ENCODE data around the gene CCDC138. TPM values are rescaled to one million over a fixed set of nuclear protein-coding genes. Genes with fewer than 3 reads are reported as not detected.

Gene CCDC138
- total and polyA plus RNA-seq, 2 of the 13 experiments (the other 11 are each of a cell fraction or from before 2014, with no cell fraction given): 5.6 to 32.5 TPM

DNA sequence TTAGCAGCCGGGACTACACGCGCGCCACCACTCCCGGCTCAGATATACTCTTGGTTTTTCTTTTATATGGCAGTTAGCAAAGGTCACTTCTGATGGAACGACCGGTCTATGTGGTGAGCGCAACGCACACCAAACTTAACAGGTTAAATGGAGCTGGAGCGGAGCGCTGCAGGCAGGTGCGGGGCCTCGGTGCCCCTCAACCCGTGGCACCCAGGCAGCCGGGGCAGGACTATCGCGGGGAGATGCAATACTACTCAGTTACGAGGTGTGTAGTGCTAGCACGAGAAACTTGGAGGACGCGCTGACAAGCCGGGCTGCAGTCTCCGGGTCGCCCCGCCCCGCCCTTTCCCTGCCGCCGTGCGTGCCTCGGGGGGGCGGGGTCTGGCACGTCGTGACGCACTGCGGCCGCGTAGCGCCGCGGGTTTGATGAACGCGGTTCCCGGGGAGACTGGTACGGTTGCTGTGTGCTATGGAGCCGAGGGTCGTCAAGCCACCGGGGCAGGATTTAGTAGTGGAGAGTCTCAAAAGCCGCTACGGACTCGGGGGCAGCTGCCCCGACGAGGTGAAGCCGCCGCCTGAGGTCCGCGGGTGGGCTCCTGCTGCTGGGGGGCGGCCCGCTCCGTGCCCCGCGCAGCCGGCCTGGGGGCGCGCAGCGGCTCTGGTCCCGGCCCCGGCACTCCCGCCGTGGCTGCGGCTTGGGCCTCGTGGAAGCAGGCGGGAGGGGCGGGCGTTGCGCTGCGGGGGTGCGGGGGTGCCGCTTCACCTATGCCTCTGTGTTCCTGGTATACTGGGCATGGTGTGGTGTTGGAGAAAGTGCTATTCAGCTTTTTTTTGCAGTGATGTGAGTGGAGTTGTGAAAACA is at the start of gene CCDC138 (continued):
- TF ChIP-seq KAT2B (IDR thresholded peaks at IDR 0.05; ENCODE audit: borderline replicate concordance, low read depth, low read length) (no peak), NR3C1 (CRISPR knock-in tag; IDR thresholded peaks at IDR 0.05) (no peak), POLR2G (IDR thresholded peaks at IDR 0.05; ENCODE audit: low read depth, low read length) (peak; percentile 98), ZNF646 (CRISPR knock-in tag; IDR thresholded peaks at IDR 0.05) (peak; percentile 61; the same call in 1 of the 2 replicates), KLF16 (CRISPR knock-in tag; IDR thresholded peaks at IDR 0.05) (peak in 1 of 2 experiments; percentile 85; a peak in 2 of 4 replicates), ZNF224 (CRISPR knock-in tag; IDR thresholded peaks at IDR 0.05) (peak; percentile 31), ZNF234 (CRISPR knock-in tag; conservative IDR thresholded peaks at IDR 0.05) (peak; percentile 69; the same call in 1 of the 2 replicates), ZMAT5 (CRISPR knock-in tag; IDR thresholded peaks at IDR 0.05; ENCODE audit: borderline replicate concordance, low read depth) (no peak), ZNF274 (CRISPR knock-in tag; IDR thresholded peaks at IDR 0.05) (peak; percentile 60; the same call in 1 of the 2 replicates), ZNF350 (CRISPR knock-in tag; IDR thresholded peaks at IDR 0.05; ENCODE audit: borderline replicate concordance, low read depth) (peak; percentile 95), CHD2 (IDR thresholded peaks at IDR 0.05; ENCODE audit: low read depth, low read length) (peak; percentile 60; the same call in 1 of the 2 replicates), DR1 (CRISPR knock-in tag; IDR thresholded peaks at IDR 0.05) (peak; percentile 72), NFE2L1 (CRISPR knock-in tag; IDR thresholded peaks at IDR 0.05; ENCODE audit: borderline replicate concordance) (no peak), ZEB1 (IDR thresholded peaks at IDR 0.05; ENCODE audit: insufficient replicate concordance, low read depth) (no peak), ZC3H13 (CRISPR knock-in tag; IDR thresholded peaks at IDR 0.05) (peak; percentile 79), ZNF12 (CRISPR knock-in tag; IDR thresholded peaks at IDR 0.05) (no peak), THAP9 (CRISPR knock-in tag; IDR thresholded peaks at IDR 0.05; ENCODE audit: borderline replicate concordance) (peak; percentile 88), CHD4 (IDR thresholded peaks at IDR 0.05; ENCODE audit: borderline replicate concordance, low read length) (no peak; the same call in 1 of the 2 replicates), RARA (CRISPR knock-in tag; IDR thresholded peaks at IDR 0.05) (no peak; the same call in 1 of the 2 replicates), ZFP36L2 (CRISPR knock-in tag; IDR thresholded peaks at IDR 0.05) (no peak)

All from HepG2 (cell line).